SK-N-SH treated with all-trans-retinoic acid at 6 μM for 48 hours (cell line): ENCODE results near the gene FAIM.

Experiments
- ATAC-seq: fragments of 200-7000 bp; cut with Tn5 transposase; 3 replicates; pipeline ENCODE4 v1.9.1; 2020; ENCODE audit warnings: mild to moderate bottlenecking, moderate library complexity
- ARNTL ChIP-seq: fragments of 450-650 bp; formaldehyde crosslinking; IDR thresholded peaks from 2 replicates; pipeline ENCODE4 v1.5.0; 2020; ENCODE audit warnings: low read depth, mild to moderate bottlenecking, moderate library complexity, borderline replicate concordance
- BACH2 ChIP-seq: fragments of 250-450 bp; sonication (Bioruptor Pico); IDR thresholded peaks from 2 replicates; pipeline ENCODE4 v1.9.0; 2021; ENCODE audit warnings: mild to moderate bottlenecking, borderline replicate concordance
- CSDC2 ChIP-seq: fragments of 250-450 bp; sonication (Bioruptor Pico); IDR thresholded peaks from 2 replicates; pipeline ENCODE4 v1.5.0; 2020; ENCODE audit warnings: mild to moderate bottlenecking, moderate library complexity
- ESRRG ChIP-seq: fragments of 250-450 bp; sonication (Bioruptor Pico); IDR thresholded peaks from 2 replicates; pipeline ENCODE4 v1.6.1; 2021; ENCODE audit warnings: mild to moderate bottlenecking
- GLIS3 ChIP-seq: fragments of 250-450 bp; sonication (Bioruptor Pico); IDR thresholded peaks from 2 replicates; pipeline ENCODE4 v1.5.0; 2020; ENCODE audit warnings: mild to moderate bottlenecking, moderate library complexity
- ISL1 ChIP-seq: fragments of 250-450 bp; sonication (Bioruptor Pico); IDR thresholded peaks from 2 replicates; pipeline ENCODE4 v2.1.2; 2022; ENCODE audit warnings: mild to moderate bottlenecking, moderate library complexity
- OSR1 ChIP-seq: fragments of 250-450 bp; sonication (Bioruptor Pico); IDR thresholded peaks from 2 replicates; pipeline ENCODE4 v1.8.0; 2022; ENCODE audit warnings: moderate library complexity, mild to moderate bottlenecking, inconsistent platforms
- PATZ1 ChIP-seq: fragments of 250-450 bp; sonication (Bioruptor Pico); IDR thresholded peaks from 2 replicates; pipeline ENCODE4 v1.8.0; 2020; ENCODE audit warnings: mild to moderate bottlenecking, moderate library complexity, borderline replicate concordance
- POU6F1 ChIP-seq: fragments of 250-450 bp; sonication (Bioruptor Pico); IDR thresholded peaks from 2 replicates; pipeline ENCODE4 v1.8.0; 2021; ENCODE audit warnings: low read depth, mild to moderate bottlenecking, moderate library complexity, borderline replicate concordance
- PPARA ChIP-seq: fragments of 250-450 bp; sonication (Bioruptor Pico); IDR thresholded peaks from 2 replicates; pipeline ENCODE4 v1.5.0; 2020; ENCODE audit warnings: mild to moderate bottlenecking, borderline replicate concordance
- RARB ChIP-seq: fragments of 250-450 bp; sonication (Bioruptor Pico); IDR thresholded peaks from 2 replicates; pipeline ENCODE4 v1.8.0; 2021; ENCODE audit warnings: mild to moderate bottlenecking, moderate library complexity
- TCF4 ChIP-seq: fragments of 250-450 bp; sonication (Bioruptor Pico); IDR thresholded peaks from 2 replicates; pipeline ENCODE4 v1.8.0; 2021; ENCODE audit warnings: mild to moderate bottlenecking, moderate library complexity, borderline replicate concordance
- TOX ChIP-seq: fragments of 250-450 bp; sonication (Bioruptor Pico); IDR thresholded peaks from 2 replicates; pipeline ENCODE4 v1.8.0; 2021; ENCODE audit warnings: mild to moderate bottlenecking, moderate library complexity, borderline replicate concordance
- ZC3H10 ChIP-seq: fragments of 250-450 bp; sonication (Bioruptor Pico); IDR thresholded peaks from 2 replicates; pipeline ENCODE4 v1.5.1; 2021; ENCODE audit warnings: mild to moderate bottlenecking, moderate library complexity
- ZFP3 ChIP-seq: fragments of 250-450 bp; sonication (Bioruptor Pico); IDR thresholded peaks from 2 replicates; pipeline ENCODE4 v1.5.0; 2020; ENCODE audit warnings: mild to moderate bottlenecking, moderate library complexity
- ZFP30 ChIP-seq: fragments of 450-650 bp; formaldehyde crosslinking; IDR thresholded peaks from 2 replicates; pipeline ENCODE4 v1.5.0; 2022; ENCODE audit warnings: mild to moderate bottlenecking, moderate library complexity
- ZNF565 ChIP-seq: fragments of 450-650 bp; formaldehyde crosslinking; conservative IDR thresholded peaks from 2 replicates; pipeline ENCODE4 v1.5.0; 2020; ENCODE audit warnings: low read depth, mild to moderate bottlenecking, moderate library complexity
- ZNF70 ChIP-seq: fragments of 450-650 bp; formaldehyde crosslinking; IDR thresholded peaks from 2 replicates; pipeline ENCODE4 v1.5.0; 2020; ENCODE audit warnings: mild to moderate bottlenecking, moderate library complexity
- ZNF8 ChIP-seq: fragments of 450-650 bp; formaldehyde crosslinking; IDR thresholded peaks from 2 replicates; pipeline ENCODE4 v1.5.0; 2020; ENCODE audit warnings: mild to moderate bottlenecking, moderate library complexity
- TF ChIP-seq, protein P1 (sequence below): fragments of 250-450 bp; sonication (Bioruptor Pico); IDR thresholded peaks from 2 replicates; pipeline ENCODE4 v1.5.0; 2020; ENCODE audit warnings: mild to moderate bottlenecking, moderate library complexity
- TF ChIP-seq, protein P2 (sequence below): fragments of 250-450 bp; sonication (Bioruptor Pico); IDR thresholded peaks from 2 replicates; pipeline ENCODE4 v1.5.1; 2020; ENCODE audit warnings: low read depth, mild to moderate bottlenecking, moderate library complexity

The FAIM gene

GRCh38 chr3:138573138-138573537 is 35.4 kb upstream of the FAIM start (continued):
- TF ChIP-seq PATZ1 (CRISPR knock-in tag) (no peak), ARNTL (no peak), TCF4 (CRISPR knock-in tag) (no peak), ZNF8 (no peak), CSDC2 (no peak)
- TF ChIP-seq, protein P1, sequence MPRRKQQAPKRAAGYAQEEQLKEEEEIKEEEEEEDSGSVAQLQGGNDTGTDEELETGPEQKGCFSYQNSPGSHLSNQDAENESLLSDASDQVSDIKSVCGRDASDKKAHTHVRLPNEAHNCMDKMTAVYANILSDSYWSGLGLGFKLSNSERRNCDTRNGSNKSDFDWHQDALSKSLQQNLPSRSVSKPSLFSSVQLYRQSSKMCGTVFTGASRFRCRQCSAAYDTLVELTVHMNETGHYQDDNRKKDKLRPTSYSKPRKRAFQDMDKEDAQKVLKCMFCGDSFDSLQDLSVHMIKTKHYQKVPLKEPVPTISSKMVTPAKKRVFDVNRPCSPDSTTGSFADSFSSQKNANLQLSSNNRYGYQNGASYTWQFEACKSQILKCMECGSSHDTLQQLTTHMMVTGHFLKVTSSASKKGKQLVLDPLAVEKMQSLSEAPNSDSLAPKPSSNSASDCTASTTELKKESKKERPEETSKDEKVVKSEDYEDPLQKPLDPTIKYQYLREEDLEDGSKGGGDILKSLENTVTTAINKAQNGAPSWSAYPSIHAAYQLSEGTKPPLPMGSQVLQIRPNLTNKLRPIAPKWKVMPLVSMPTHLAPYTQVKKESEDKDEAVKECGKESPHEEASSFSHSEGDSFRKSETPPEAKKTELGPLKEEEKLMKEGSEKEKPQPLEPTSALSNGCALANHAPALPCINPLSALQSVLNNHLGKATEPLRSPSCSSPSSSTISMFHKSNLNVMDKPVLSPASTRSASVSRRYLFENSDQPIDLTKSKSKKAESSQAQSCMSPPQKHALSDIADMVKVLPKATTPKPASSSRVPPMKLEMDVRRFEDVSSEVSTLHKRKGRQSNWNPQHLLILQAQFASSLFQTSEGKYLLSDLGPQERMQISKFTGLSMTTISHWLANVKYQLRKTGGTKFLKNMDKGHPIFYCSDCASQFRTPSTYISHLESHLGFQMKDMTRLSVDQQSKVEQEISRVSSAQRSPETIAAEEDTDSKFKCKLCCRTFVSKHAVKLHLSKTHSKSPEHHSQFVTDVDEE (CRISPR knock-in tag), result no peak
- TF ChIP-seq, all 23 proteins: peak for 0

DNA sequence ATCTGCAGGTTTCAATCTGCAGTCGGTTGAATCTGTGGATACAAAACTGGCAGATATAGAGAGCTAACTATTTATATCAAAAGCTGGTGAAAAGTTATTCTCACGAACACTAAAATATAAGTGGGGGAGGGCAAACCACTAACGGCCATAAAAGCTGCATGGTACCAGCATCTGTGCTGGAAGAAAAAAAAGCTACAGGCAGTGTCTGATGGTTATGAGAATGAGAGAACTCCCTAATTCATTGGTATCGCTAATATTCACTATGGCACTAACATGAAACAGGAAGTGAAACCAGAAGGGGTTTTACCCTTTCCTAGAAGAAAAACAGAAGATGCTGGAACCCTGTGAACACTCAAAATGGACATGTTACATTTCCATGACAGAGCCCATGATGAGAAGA is 30.4 kb upstream of the FAIM start:
- ATAC-seq, result no peak
- TF ChIP-seq ZNF8 (no peak), OSR1 (CRISPR knock-in tag) (no peak), PPARA (CRISPR knock-in tag) (no peak), ZNF70 (CRISPR knock-in tag) (no peak), ZFP30 (CRISPR knock-in tag) (no peak), PATZ1 (CRISPR knock-in tag) (no peak), GLIS3 (CRISPR knock-in tag) (no peak), ISL1 (CRISPR knock-in tag) (no peak), POU6F1 (CRISPR knock-in tag) (no peak)
- TF ChIP-seq, protein P1 (CRISPR knock-in tag), result no peak
- TF ChIP-seq, protein P2, sequence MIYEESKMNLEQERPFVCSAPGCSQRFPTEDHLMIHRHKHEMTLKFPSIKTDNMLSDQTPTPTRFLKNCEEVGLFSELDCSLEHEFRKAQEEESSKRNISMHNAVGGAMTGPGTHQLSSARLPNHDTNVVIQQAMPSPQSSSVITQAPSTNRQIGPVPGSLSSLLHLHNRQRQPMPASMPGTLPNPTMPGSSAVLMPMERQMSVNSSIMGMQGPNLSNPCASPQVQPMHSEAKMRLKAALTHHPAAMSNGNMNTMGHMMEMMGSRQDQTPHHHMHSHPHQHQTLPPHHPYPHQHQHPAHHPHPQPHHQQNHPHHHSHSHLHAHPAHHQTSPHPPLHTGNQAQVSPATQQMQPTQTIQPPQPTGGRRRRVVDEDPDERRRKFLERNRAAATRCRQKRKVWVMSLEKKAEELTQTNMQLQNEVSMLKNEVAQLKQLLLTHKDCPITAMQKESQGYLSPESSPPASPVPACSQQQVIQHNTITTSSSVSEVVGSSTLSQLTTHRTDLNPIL (CRISPR knock-in tag), result no peak

DNA sequence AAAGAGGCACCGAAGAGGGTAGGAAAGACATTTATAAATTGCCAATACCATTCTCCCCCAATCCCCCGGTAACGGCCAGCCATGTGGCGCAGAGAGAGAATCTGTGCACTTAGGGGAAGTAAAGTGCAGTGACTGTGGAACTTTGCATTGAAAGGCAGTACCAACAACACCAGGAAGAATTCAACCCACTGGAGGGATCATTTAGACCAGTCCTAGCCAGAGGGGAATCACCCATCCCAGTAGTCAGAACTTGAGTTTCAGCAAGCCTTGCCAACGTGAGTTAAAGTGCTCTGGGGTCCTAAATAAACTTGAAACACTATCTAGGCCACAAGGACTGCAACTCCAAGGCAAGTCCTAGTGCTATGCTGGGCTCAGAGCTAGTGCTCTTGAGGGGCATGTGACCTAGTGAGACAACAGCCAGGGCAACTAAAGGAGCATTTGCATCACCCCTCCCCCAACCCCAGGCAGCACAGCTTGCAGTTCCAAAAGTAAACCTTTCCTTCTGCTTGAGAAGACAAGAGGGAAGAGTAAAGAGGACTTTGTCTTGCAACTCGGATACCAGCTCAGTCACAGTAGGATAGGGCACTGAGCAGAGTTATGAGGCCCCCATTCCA is 29.5 kb upstream of the FAIM start:
- no peak for ATAC-seq
- TF ChIP-seq ARNTL (no peak), ZNF565 (no peak), ZFP3 (CRISPR knock-in tag) (no peak), ISL1 (CRISPR knock-in tag) (no peak), ZFP30 (CRISPR knock-in tag) (no peak), CSDC2 (no peak), ESRRG (no peak), RARB (CRISPR knock-in tag) (no peak), ZNF70 (CRISPR knock-in tag) (no peak), TOX (CRISPR knock-in tag) (no peak), PATZ1 (CRISPR knock-in tag) (no peak), ZC3H10 (CRISPR knock-in tag) (no peak), TCF4 (CRISPR knock-in tag) (no peak), PPARA (CRISPR knock-in tag) (no peak), OSR1 (CRISPR knock-in tag) (no peak), BACH2 (CRISPR knock-in tag) (no peak)
- TF ChIP-seq, all 23 proteins: peak for 0
